HepG2 (cell line): ENCODE results near the gene TAS2R7. TPM values are rescaled to one million over a fixed set of nuclear protein-coding genes. Genes with fewer than 3 reads are reported as not detected.
A peak's percentile ranks its signal among the peaks of the same experiment; 100 is the strongest.

Experiments
- ATAC-seq: fragments of 200-7000 bp; cut with Tn5 transposase; 3 replicates; pipeline ENCODE4 v1.9.1; 2020; ENCODE audit warnings: mild to moderate bottlenecking, moderate library complexity
- BruUV-seq: library from RNA; stranded (reverse); fragments of 400-500 nt; replicated peaks from 2 replicates; lab custom pipeline; 2021; lab: Mats Ljungman, UMichigan
- CTCF ChIA-PET: fragments of 300-600 bp; formaldehyde crosslinking; extraction: SDS; loops from one replicate; lab custom pipeline; 2021; ENCODE audit warnings: low total read pairs, inconsistent platforms, low intra/inter-chr PET ratio; lab: Yijun Ruan, JAX
- POLR2A ChIA-PET: fragments of 350-600 bp; sonication (Branson Sonifier 250); formaldehyde crosslinking; loops from one replicate; lab custom pipeline; 2020; ENCODE audit warnings: antibody characterized with exemption, inconsistent platforms; lab: Yijun Ruan, JAX
- DNase-seq: peaks from one replicate; pipeline ENCODE4 v3.0.0-alpha.2; 2015; ENCODE audit warnings: low spot score
- FAIRE-seq: peaks from 3 replicates; lab custom pipeline; 2011; peaks lifted over from hg19 to GRCh38; lab: Jason Lieb, UNC
- H2AFZ ChIP-seq: one replicate; pipeline ENCODE4 v1.6.1; 2011; ENCODE audit warnings: low read length, inconsistent platforms
- H3K27ac ChIP-seq: fragments of 300-600 bp; 3 replicates; pipeline ENCODE4 v1.8.0; 2011; ENCODE audit warnings: mixed run types, mild to moderate bottlenecking, mixed read lengths, low read length, inconsistent platforms; ENCODE audit not compliant: insufficient read depth; ENCODE audit errors: extremely low read length
- H3K27me3 ChIP-seq, 2 experiments: fragments of 200-600 bp in 1 of 2; 2 replicates in 1 of 2; 3 replicates in 1 of 2; pipeline versions ENCODE4 v1.6.0 to v1.8.0; 2011; ENCODE audit warnings: low read length in 2 of 2, mild to moderate bottlenecking in 2 of 2, moderate library complexity in 2 of 2, inconsistent platforms in 1 of 2; ENCODE audit not compliant: insufficient read depth in 2 of 2, control insufficient read depth in 1 of 2
- H3K36me3 ChIP-seq, 2 experiments: fragments of 200-600 bp in 1 of 2; replicated peaks in 1 of 2; 2 replicates in 1 of 2; 3 replicates in 1 of 2; pipeline versions ENCODE4 v1.5.1 to v1.8.0; 2011; ENCODE audit warnings: low read length in 2 of 2, inconsistent platforms in 1 of 2; ENCODE audit not compliant: insufficient read depth in 2 of 2, control insufficient read depth in 1 of 2
- H3K4me1 ChIP-seq: 2 replicates; pipeline ENCODE4 v1.5.1; 2012; ENCODE audit warnings: low read length, inconsistent platforms; ENCODE audit not compliant: insufficient read depth
- H3K4me2 ChIP-seq: 2 replicates; pipeline ENCODE4 v1.6.0; 2011; ENCODE audit warnings: low read depth, low read length, inconsistent platforms
- H3K4me3 ChIP-seq, 3 experiments: fragments of 200-600 bp in 1 of 3; sonication (generic), shearing (Covaris generic) in 1 of 3; replicated peaks in 1 of 3; 2 replicates each; pipeline ENCODE4 v1.5.1; 2011 to 2016; ENCODE audit warnings: low read length in 3 of 3, inconsistent platforms in 2 of 3, low read depth in 2 of 3, mild to moderate bottlenecking in 2 of 3, control low read depth in 1 of 3, mixed read lengths in 1 of 3; ENCODE audit not compliant: insufficient read depth in 1 of 3
- H3K79me2 ChIP-seq: one replicate; pipeline ENCODE4 v1.6.1; 2011; ENCODE audit warnings: low read length, inconsistent platforms; ENCODE audit not compliant: insufficient read depth
- H3K9ac ChIP-seq: 2 replicates; pipeline ENCODE4 v1.6.0; 2011; ENCODE audit warnings: mild to moderate bottlenecking, low read depth, low read length, inconsistent platforms; ENCODE audit not compliant: insufficient read depth
- H3K9me3 ChIP-seq: 2 replicates; pipeline ENCODE4 v1.5.1; 2012; ENCODE audit warnings: mild to moderate bottlenecking, low read length
- H4K20me1 ChIP-seq: 2 replicates; pipeline ENCODE4 v1.6.0; 2011; ENCODE audit warnings: inconsistent platforms, mild to moderate bottlenecking, low read length, moderate library complexity; ENCODE audit not compliant: insufficient read depth
- AHDC1 ChIP-seq: sonication (generic); formaldehyde crosslinking; IDR thresholded peaks from 2 replicates; pipeline ENCODE4 v1.5.1; 2020; ENCODE audit warnings: mild to moderate bottlenecking, missing genetic modification reagents, borderline replicate concordance
- CHCHD3 ChIP-seq: sonication (generic); formaldehyde crosslinking; IDR thresholded peaks from 2 replicates; pipeline ENCODE4 v1.8.0; 2022; ENCODE audit warnings: mild to moderate bottlenecking, missing genetic modification reagents, moderate library complexity
- EEA1 ChIP-seq: sonication (generic); formaldehyde crosslinking; IDR thresholded peaks from 2 replicates; pipeline ENCODE4 v1.5.1; 2020; ENCODE audit warnings: mild to moderate bottlenecking, missing genetic modification reagents, borderline replicate concordance
- MIER2 ChIP-seq: IDR thresholded peaks from 2 replicates; pipeline ENCODE4 v1.6.1; 2016; ENCODE audit warnings: missing biosample characterization, missing genetic modification reagents
- NFIC ChIP-seq: IDR thresholded peaks from 2 replicates; pipeline ENCODE4 v1.6.1; 2012; ENCODE audit warnings: mild to moderate bottlenecking, low read length, inconsistent platforms
- RBM22 ChIP-seq: fragments of 200-400 bp; formaldehyde crosslinking; optimal IDR thresholded peaks from 2 replicates; pipeline ENCODE3; 2017; ENCODE audit warnings: mild to moderate bottlenecking, low read length, moderate library complexity
- RXRB ChIP-seq: IDR thresholded peaks from 2 replicates; pipeline ENCODE4 v1.6.1; 2016; ENCODE audit warnings: borderline replicate concordance, missing genetic modification reagents, missing compliant biosample characterization
- ZNF234 ChIP-seq: sonication (generic); formaldehyde crosslinking; conservative IDR thresholded peaks from 2 replicates; pipeline ENCODE4 v1.5.1; 2020; ENCODE audit warnings: mild to moderate bottlenecking, missing genetic modification reagents
- ZNF484 ChIP-seq: sonication (generic); formaldehyde crosslinking; IDR thresholded peaks from 2 replicates; pipeline ENCODE4 v1.5.1; 2020; ENCODE audit warnings: mild to moderate bottlenecking, low read depth, missing genetic modification reagents, borderline replicate concordance
- ZNF543 ChIP-seq: sonication (generic); formaldehyde crosslinking; IDR thresholded peaks from 2 replicates; pipeline ENCODE4 v1.4.0; 2020; ENCODE audit warnings: mild to moderate bottlenecking, missing genetic modification reagents
- ZNF746 ChIP-seq: sonication (generic); formaldehyde crosslinking; IDR thresholded peaks from 2 replicates; pipeline ENCODE4 v1.8.0; 2022; ENCODE audit warnings: mild to moderate bottlenecking, missing genetic modification reagents
- ZNF775 ChIP-seq: sonication (generic); formaldehyde crosslinking; IDR thresholded peaks from 2 replicates; pipeline ENCODE4 v1.4.0; 2020; ENCODE audit warnings: missing genetic modification reagents, mild to moderate bottlenecking, moderate library complexity, borderline replicate concordance
- WGBS: methylation state at CpG from one replicate; pipeline ENCODE4 v1.1.6; 2017; ENCODE audit warnings: low lambda C conversion rate; 5-methylcytosine and 5-hydroxymethylcytosine counted together
- in situ Hi-C: cut with HindIII; loops from 2 replicates; pipeline ENCODE4 v1.10.0; 2017; ENCODE audit warnings: low pct_unique_long_range_greater_than_20kb; ENCODE audit not compliant: extremely low pct_ligation_motif_present
- intact Hi-C: fragments of 100-400 bp; cut with micrococcal nuclease; formaldehyde crosslinking; loops from one replicate; pipeline ENCODE4 v1.10.0; 2022; ENCODE audit not compliant: unreplicated experiment
- polyA plus RNA-seq, 8 experiments: library from polyadenylated mRNA; depleted of rRNA in 3 of 8; stranded (reverse) in 7 of 8; unstranded in 1 of 8; fragments of >200 nt; fragmentation: Illumina TruSeq in 4 of 8; extraction: Trizol in 4 of 8; gene quantifications; 2 replicates each; pipeline versions ENCODE4 v1.2.1 to v1.2.3, GENCODE V29; 2011 to 2016; ENCODE audit warnings: low read depth in 4 of 8, missing spikeins in 1 of 8, mixed read lengths in 1 of 8; ENCODE audit not compliant: insufficient read depth in 1 of 8
- total RNA-seq, 5 experiments: library from RNA; depleted of rRNA; stranded (reverse); fragments of >200 nt; fragmentation: Illumina TruSeq; extraction: Trizol; gene quantifications; 2 replicates each; pipeline ENCODE4 v1.2.3, GENCODE V29; 2016; ENCODE audit warnings: low read depth in 1 of 5
- TF ChIP-seq, protein P1 (sequence below): IDR thresholded peaks from 2 replicates; pipeline ENCODE4 v1.6.1; 2016; ENCODE audit warnings: missing compliant biosample characterization, missing genetic modification reagents, borderline replicate concordance

The TAS2R7 gene
- total and polyA plus RNA-seq, 2 of the 13 experiments (the other 11 are each of a cell fraction or from before 2014, with no cell fraction given) = not detected

DNA sequence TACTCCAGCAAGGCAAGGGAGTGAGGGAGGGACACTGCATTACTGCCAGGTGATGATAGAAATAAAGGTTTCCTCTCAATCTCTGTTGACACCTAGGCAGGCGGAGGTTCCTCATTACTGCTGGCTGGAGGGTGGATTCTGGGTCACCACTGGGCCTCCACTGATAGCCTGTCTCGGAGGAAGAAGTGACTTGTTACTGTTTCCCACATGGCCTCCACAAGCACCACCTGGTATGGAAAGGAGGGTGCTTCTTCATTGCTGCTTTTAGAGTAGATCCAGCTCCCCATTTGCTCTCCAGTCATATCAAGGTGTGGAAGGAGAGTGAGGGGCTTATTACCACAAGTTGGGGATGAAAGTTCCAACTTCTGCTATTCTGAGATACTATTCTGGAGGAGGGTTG is 40.4 kb upstream of the TAS2R7 start:
- H3K9ac ChIP-seq = no peak overlapping the region
- H3K4me3 ChIP-seq = no peak overlapping the region
- peaks cover 3 to 5% of the 10 kb centered on the region in 2 experiments; a peak in 2 of 5 replicates for H3K36me3 ChIP-seq
- whole genome bisulfite sequencing = 100% methylated on average over 2 of the region's 2 CpGs
- ATAC-seq (no peak), FAIRE-seq (no peak), DNase-seq (no peak)
- H3K4me1 ChIP-seq = no peaks in the 10 kb centered on the region
- no peak overlapping the region for H2AFZ ChIP-seq
- TF ChIP-seq ZNF775 (CRISPR knock-in tag) (no peak), RXRB (CRISPR knock-in tag) (no peak), RBM22 (peak; percentile 53)
- no TSS peak for BruUV-seq
- intact Hi-C loops = no loop called here
- no peak overlapping the region for H3K4me2 ChIP-seq
- H3K79me2 ChIP-seq = no peaks in the 10 kb centered on the region
- ChIA-PET CTCF (no interaction called here), POLR2A (no interaction called here)
- H4K20me1 ChIP-seq = no peaks in the 10 kb centered on the region
- in situ Hi-C loops = no loop called here
- no peaks in the 10 kb centered on the region for H3K27me3 ChIP-seq
- H3K9me3 ChIP-seq = no peaks in the 10 kb centered on the region
- H3K27ac ChIP-seq = no peak overlapping the region

- H3K79me2 ChIP-seq = no peaks in the 10 kb centered on the region
- no TSS peak for BruUV-seq
- no peak overlapping the region for H3K4me2 ChIP-seq
- no peak overlapping the region for H2AFZ ChIP-seq
- no peaks in the 10 kb centered on the region for H3K9me3 ChIP-seq
- H3K27ac ChIP-seq = no peak overlapping the region
- in situ Hi-C loops (no loop called here), intact Hi-C loops (no loop called here)
- DNase-seq (no peak), ATAC-seq (no peak), FAIRE-seq (no peak)
- no peak overlapping the region for H3K4me3 ChIP-seq
- no peaks in the 10 kb centered on the region for H3K27me3 ChIP-seq
- H3K9ac ChIP-seq = no peak overlapping the region
- 86% methylated on average over 3 of the region's 3 CpGs for WGBS
- POLR2A ChIA-PET = no interaction called here
- no peaks in the 10 kb centered on the region for H3K36me3 ChIP-seq
- H3K4me1 ChIP-seq = no peaks in the 10 kb centered on the region
- H4K20me1 ChIP-seq = no peaks in the 10 kb centered on the region
- CTCF ChIA-PET = no interaction called here
- TF ChIP-seq AHDC1 (CRISPR knock-in tag) (no peak), MIER2 (CRISPR knock-in tag) (no peak), ZNF543 (CRISPR knock-in tag) (no peak), EEA1 (no peak), ZNF746 (CRISPR knock-in tag) (no peak), CHCHD3 (CRISPR knock-in tag) (no peak), NFIC (no peak), ZNF484 (CRISPR knock-in tag) (no peak), ZNF234 (no peak)
- TF ChIP-seq, protein P1, sequence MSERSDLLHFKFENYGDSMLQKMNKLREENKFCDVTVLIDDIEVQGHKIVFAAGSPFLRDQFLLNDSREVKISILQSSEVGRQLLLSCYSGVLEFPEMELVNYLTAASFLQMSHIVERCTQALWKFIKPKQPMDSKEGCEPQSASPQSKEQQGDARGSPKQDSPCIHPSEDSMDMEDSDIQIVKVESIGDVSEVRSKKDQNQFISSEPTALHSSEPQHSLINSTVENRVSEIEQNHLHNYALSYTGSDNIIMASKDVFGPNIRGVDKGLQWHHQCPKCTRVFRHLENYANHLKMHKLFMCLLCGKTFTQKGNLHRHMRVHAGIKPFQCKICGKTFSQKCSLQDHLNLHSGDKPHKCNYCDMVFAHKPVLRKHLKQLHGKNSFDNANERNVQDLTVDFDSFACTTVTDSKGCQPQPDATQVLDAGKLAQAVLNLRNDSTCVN (CRISPR knock-in tag) = no peak
Observed at GRCh38 chr12:10838461-10838860, 36.0 kb upstream of the TAS2R7 start.
